ENCODE data around the gene DYNLT5.

DNA sequence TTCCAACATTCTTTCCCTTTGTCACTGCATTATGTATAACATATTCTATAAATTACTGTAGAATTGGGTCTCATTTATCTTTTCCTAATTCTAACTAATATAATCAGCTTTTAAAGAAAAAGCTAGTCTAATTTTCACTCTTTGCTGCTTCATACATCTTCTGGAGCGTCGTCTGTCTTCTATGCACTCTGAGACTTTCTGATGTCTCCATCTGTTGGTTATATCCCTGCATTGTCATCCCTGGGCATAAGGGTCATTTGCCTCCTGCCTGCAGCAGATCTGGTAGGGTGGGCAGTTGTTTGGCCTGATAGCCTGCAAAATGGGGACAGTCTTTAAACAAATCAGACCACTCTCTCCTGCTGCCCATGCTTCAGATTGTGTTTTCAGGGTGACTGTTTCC, 40.8 kb upstream of the DYNLT5 start:
- TF ChIP-seq, protein P1, sequence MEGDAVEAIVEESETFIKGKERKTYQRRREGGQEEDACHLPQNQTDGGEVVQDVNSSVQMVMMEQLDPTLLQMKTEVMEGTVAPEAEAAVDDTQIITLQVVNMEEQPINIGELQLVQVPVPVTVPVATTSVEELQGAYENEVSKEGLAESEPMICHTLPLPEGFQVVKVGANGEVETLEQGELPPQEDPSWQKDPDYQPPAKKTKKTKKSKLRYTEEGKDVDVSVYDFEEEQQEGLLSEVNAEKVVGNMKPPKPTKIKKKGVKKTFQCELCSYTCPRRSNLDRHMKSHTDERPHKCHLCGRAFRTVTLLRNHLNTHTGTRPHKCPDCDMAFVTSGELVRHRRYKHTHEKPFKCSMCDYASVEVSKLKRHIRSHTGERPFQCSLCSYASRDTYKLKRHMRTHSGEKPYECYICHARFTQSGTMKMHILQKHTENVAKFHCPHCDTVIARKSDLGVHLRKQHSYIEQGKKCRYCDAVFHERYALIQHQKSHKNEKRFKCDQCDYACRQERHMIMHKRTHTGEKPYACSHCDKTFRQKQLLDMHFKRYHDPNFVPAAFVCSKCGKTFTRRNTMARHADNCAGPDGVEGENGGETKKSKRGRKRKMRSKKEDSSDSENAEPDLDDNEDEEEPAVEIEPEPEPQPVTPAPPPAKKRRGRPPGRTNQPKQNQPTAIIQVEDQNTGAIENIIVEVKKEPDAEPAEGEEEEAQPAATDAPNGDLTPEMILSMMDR (conservative IDR thresholded peaks at IDR 0.05 in 1 of 2, IDR thresholded peaks at IDR 0.05 in 1 of 2; ENCODE audit: extremely low read depth in 1 of 2, insufficient read depth in 1 of 2, low read depth in 1 of 2, low read length in 2 of 2), result peak; percentile 19 to 33
- no peak for TF ChIP-seq EZH2 (IDR thresholded peaks at IDR 0.05; ENCODE audit: borderline replicate concordance, low read length)
